GM18502 (cell line): ENCODE results near the gene OTUD5.

ENCODE experiments used
- ATAC-seq: cut with Tn5 transposase; IDR thresholded peaks from one replicate; pipeline ENCODE4 v1.9.1; 2021; ENCODE audit warnings: mild to moderate bottlenecking; ENCODE audit not compliant: unreplicated experiment, poor library complexity

The OTUD5 gene

DNA sequence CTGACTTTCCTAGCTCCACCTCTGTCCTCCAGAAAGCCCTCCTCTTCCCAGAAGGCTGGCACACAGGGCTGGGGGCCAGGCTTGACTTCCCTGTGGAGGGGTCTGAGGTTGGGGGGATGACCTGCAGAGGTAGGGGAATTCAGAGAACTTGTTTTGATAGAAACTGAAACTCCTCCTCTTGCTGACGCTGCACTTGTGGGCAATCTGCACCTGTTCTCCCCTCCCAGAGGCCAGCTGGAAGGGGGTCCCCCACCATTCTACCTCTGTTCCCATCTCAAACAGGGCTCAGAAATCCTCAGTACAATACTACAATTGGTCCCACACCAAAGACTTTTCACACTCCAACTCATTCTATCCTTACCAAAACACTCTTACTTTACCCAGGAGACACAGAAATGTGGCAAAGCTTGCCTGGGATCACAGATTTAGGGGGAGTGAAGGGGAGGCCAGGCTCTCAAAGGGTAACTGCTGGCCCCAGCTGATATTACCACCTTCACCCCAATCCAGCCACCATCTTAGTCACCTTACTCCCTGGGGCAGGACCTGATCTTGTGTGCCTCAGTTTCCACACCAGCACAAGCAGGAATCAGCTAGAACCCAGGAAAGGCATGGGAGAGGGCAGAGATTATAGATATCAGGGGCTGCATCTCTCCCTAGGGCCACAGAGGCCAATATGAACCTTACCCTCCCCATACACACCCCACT, 18.5 kb downstream of the OTUD5 start:
- peak; percentile 58 for ATAC-seq

DNA sequence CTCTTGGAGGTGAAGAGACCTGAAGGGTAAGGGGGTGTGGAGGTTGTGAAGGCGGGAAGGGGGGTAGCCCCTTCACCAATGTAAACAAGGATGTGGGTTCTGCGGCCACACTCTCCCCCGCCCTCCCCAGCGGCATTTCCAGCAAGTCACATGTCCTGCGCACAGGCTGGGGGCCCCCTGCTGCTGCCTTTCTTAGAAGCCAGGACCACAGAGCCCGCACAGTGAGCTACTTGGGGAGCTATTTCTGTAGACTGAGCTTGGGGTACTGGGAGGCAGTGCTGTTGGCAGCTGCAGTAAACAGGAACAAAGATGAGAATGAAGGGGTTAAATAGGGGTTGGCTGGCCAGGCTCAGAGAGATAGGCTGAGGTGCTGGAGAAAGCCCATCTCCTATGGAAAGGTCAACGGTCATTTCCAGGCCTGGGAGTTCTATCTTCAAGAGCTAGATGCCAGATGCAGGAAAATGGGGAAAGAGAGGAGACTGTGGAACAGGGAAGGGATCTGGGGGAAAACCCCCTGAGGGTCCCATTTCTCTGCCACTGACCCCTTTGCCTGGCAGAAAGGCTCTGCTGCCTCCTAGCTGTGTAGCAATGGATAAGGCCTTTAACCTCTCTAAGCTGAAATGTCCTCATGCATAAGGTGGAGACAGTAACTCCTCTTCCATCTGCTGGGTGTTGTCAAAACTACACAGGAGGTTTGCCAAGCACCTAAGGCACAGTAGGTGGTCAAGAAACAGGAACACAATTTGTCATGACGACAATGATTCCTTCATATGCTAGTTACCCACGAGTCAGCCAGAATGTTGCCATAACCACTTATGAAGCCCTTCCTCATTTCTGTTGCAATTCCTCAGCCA, 20.1 kb downstream of the OTUD5 start:
- peak; percentile 70 for ATAC-seq

DNA sequence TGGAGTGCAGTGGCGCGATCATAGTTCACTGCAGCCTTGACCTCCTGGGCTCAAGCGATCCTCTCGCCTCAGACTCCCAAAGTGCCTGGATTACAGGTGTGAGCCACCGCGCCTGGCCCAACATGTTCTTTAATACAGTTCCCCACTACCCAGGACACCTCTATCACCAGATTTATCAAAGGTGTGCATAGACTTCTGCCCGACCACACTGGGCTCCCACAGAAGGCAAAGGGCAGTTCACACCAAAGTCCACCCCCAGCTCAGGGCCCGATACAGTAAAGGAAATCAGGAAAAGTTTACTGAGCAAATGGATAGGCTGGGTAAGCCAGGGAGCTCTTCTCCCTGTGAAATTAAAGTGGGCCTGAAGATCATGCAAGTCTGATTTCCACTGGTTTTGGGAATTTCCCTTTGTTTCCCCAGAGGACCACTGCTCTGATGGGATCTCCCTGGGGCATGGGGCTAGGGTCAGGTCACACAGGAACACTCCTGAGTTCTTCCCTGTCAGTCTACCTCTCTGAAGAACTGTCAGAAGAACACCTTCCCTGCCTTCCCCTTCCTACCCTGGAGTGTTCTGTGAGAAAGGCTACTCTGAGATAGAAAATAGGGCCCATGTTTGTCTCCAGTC, 20.9 kb downstream of the OTUD5 start:
- ATAC-seq = peak; percentile 7

DNA sequence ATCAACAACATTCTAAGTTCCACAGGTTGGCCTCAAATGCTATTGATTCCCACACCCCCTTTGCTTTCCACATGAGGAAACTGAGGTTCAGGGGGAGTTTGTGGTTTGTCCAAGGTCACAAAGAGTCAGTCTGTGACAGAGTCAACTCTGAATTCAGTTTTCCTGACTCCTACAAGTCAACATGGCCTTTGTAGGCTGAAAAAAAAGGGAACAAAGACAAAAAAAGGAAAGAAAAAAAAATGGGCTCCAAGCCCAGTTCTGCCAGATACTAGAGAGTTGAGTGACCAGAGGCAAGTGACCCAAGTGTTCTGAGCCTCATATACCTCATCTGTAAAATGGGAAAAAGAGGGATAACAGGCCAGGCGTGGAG, 22.1 kb downstream of the OTUD5 start:
- no peak for ATAC-seq

GRCh38 chrX:48934581-48935300, 22.7 kb downstream of the OTUD5 start:
- ATAC-seq = no peak

DNA sequence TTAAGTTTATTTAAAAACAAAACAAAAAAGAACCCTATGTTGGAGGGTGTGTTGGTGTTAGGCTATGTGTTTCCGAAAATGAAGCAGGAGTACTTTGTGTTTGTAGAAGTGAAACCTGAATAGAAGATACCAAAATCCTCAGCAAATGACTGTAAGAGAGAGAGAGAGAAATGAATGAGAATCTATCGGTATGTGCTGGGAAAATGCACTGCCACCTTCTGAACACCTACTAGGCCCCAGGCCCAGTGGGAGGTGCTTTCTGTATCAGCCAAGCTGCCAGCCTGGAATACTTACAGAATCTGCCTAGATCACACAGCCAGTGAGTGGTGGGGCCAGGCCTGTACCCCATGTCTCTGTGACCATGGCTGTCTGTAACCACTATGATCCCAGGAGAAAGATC, 23.6 kb downstream of the OTUD5 start:
- ATAC-seq = peak; percentile 33

- no peak for ATAC-seq
These were observed 29.5 kb downstream of the OTUD5 start for GRCh38 chrX:48927736-48928382.

GRCh38 chrX:48927123-48927522, 30.3 kb downstream of the OTUD5 start:
- no peak for ATAC-seq

GRCh38 chrX:48924270-48924669, 33.1 kb downstream of the OTUD5 start:
- no peak for ATAC-seq

- no peak for ATAC-seq
These were observed 33.6 kb downstream of the OTUD5 start for GRCh38 chrX:48923771-48924170.

DNA sequence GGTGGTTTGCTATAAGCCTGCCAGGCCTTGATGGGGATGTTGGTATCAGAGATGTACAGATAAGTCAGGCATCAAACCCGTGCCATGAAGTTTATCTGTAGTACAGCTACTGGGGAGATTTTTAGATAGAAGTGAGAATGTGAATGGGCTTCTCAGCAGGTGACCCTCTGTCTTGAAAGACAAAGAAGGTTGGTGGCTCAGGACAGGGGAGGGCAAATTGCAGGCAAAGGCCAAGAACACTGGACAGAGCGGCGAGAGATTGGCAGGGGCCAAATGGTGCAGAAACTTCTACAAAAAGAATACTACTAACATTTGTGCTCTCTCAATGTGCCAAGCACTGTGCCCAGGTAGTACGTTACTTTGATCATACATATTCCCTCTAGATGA, 36.7 kb downstream of the OTUD5 start:
- no peak for ATAC-seq

- no peak for ATAC-seq
These were observed 37.3 kb downstream of the OTUD5 start for GRCh38 chrX:48919947-48920717.

DNA sequence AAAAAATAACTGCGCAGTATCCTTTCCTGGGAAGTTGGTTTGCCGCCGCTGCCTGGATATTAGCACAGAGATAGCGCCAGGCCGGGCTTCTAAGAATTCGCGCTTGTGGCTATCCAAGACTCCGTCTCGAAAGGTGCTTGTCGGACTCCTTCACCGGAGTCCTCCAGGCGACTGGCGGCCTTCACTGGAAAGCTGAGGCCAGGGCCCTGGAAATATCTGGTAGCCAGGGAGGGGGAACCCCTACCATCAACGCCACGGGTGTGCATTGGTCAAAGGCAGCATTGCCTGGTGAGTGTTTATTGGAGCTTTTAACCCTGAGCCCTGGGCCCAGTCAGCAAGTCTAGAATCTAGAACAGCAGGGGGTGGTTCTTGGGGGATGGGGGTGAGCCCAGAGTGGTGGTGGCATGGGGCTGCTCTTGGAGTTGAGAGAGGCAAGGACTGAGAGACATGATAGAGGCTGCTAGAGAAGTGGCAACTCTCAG, 38.0 kb downstream of the OTUD5 start:
- peak; percentile 17 for ATAC-seq

GRCh38 chrX:48918643-48919340, 38.6 kb downstream of the OTUD5 start, which contains the start of gene PIM2:
Gene PIM2, minus strand, starts transcription at chrX:48919024. Its CDS starts 190 bp downstream, at chrX:48918834.
- ATAC-seq = peak; percentile 70

- no peak for ATAC-seq
These were observed 39.1 kb downstream of the OTUD5 start for GRCh38 chrX:48918301-48918642.

DNA sequence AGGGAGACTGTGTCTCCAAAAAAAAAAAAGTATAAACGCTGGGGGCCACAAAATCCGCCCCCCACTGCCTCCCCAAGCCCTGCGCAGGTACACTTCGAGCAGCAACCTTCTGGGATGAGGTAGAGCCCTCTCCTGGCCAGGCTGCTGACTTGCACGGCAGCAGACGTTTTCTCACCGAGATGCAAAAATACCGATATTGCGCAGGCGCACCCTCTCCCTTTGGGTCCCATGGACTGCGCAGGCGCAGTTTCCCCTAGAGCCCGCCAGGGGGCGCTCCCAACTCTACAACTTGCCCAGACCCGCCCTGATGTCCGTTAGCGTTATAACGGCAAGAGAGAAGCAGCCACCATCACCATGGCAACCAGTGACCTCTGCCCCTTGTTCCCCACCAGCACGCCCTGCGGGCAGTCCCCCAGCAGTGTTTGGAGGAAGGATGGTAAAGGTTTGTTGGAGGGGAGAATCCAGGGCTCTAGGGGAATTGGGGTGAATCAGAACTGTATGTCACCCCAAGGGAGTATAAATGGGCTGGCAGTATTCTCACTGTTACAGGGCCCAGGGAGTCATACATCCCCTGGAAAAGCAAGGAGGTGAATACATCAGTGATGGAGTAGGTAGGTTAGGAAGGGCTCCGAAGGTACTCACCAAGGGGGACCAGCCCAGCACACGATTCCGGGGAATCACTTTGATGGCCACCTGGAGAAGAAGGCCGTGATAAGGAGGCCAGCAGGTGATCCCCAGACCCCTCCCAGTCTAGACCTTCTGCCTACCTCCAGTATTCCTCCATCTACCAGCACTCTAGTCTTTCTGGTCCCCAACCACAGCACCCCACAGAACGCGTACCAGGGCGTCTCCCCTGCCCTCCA, 40.0 kb downstream of the OTUD5 start:
- peak; percentile 46 for ATAC-seq

DNA sequence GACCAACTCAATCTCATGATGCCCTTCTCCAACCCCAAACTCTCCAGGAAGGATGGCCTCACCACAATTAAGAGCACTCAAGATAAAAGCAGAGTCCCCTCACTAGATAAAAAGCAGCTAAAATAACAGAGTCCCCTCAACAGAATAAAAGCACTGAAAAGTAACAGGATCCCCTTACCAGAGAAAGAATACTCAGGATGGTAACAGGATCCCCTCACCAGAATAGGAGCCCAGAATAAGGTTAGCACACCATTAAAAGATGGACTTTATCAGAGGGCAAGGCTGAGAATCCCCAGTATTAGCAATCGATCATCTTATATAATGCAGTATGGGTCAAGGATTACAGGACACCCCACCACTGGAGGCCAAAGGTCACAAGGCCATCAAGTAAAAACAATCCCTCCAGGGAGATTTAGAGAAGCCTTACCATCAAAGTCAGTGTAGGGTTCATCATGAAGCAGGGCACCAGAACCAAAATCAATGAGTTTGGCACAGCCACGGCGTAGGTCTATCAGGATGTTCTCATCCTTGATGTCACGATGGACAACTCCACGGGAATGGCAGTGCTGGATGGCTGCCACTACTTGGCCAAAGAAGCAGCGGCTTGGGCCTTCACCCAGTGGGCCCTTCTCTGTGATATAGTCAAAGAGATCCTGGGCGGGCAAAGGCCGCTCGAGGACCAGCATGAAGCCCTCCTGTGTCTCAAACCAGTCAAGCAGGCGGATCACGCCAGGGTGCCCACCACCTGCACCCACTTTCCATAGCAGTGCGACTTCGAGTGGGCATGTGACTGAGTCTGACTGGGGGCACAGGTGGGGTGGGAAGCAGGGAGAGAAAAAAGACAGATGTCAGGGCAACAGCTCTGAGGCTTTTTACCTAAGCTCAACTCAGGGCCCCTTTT, 42.6 kb downstream of the OTUD5 start:
- ATAC-seq = no peak
